ENCODE measurements around the gene MPST. TPM values are rescaled to one million over a fixed set of nuclear protein-coding genes. Genes with fewer than 3 reads are reported as not detected.

MPST gene
- total and polyA plus RNA-seq, 7 experiments from 2014 or later, result 0.51 to 22.3 (median 1.1) TPM

- ATAC-seq, result no peak
- peaks cover 0 to 4% of the 10 kb centered on the region in 2 donors for H3K27me3 ChIP-seq (ENCODE audit: control insufficient read depth in 2 of 2, insufficient read depth in 2 of 2, low read length in 2 of 2)
- H3K4me1 Mint-ChIP-seq, result peaks cover 0 to 5% (median 2%) of the 10 kb centered on the region in 7 donors
- H3K27me3 Mint-ChIP-seq, result peaks cover 0 to 10% (median 0%) of the 10 kb centered on the region in 5 donors
- intact Hi-C loops (cut with micrococcal nuclease), result no loop called here
- H3K36me3 Mint-ChIP-seq, result no peaks in the 10 kb centered on the region
- POLR2A ChIA-PET, result no interaction called here
- no peaks in the 10 kb centered on the region for H3K9me3 ChIP-seq (ENCODE audit: control insufficient read depth in 2 of 3, low read length in 3 of 3)
- no peak overlapping the region for H3K4me3 ChIP-seq (ENCODE audit: low read length)
- H3K27ac Mint-ChIP-seq, result no peak overlapping the region
- no peak overlapping the region for H3K4me3 Mint-ChIP-seq
- CTCF ChIA-PET, result no interaction called here
- DNase-seq, result no peak
- no peaks in the 10 kb centered on the region for H3K4me1 ChIP-seq (ENCODE audit: control insufficient read depth in 2 of 2, insufficient read depth in 2 of 2, low read length in 2 of 2)
- H3K27ac ChIP-seq (ENCODE audit: low read depth, low read length), result no peak overlapping the region
- no peaks in the 10 kb centered on the region for H3K9me3 Mint-ChIP-seq
- H3K36me3 ChIP-seq (ENCODE audit: control insufficient read depth in 2 of 3, insufficient read depth in 3 of 3, low read length in 3 of 3), result no peaks in the 10 kb centered on the region
Measured at GRCh38 chr22:37014835-37015586, 4.5 kb upstream of the MPST start.

- DNase-seq (no peak), ATAC-seq (no peak)
- Histone ChIP-seq H3K4me1 (ENCODE audit: control insufficient read depth in 2 of 2, insufficient read depth in 2 of 2, low read length in 2 of 2) (peaks cover 0 to 4% of the 10 kb centered on the region in 2 donors), H3K9me3 (ENCODE audit: control insufficient read depth in 2 of 3, low read length in 3 of 3) (no peaks in the 10 kb centered on the region), H3K4me3 (ENCODE audit: low read length) (no peak overlapping the region), H3K27me3 (ENCODE audit: control insufficient read depth in 2 of 2, insufficient read depth in 2 of 2, low read length in 2 of 2) (peaks cover 0 to 8% of the 10 kb centered on the region in 2 donors), H3K27ac (ENCODE audit: low read depth, low read length) (no peak overlapping the region), H3K36me3 (ENCODE audit: control insufficient read depth in 2 of 3, insufficient read depth in 3 of 3, low read length in 3 of 3) (no peaks in the 10 kb centered on the region)
- Mint-ChIP-seq H3K4me3 (no peak overlapping the region), H3K27me3 (peaks cover 0 to 10% (median 0%) of the 10 kb centered on the region in 5 donors), H3K36me3 (no peaks in the 10 kb centered on the region), H3K27ac (no peak overlapping the region), H3K9me3 (no peaks in the 10 kb centered on the region), H3K4me1 (peaks cover 0 to 7% (median 5%) of the 10 kb centered on the region in 7 donors)
- intact Hi-C loops (cut with micrococcal nuclease), result no loop called here
- ChIA-PET CTCF (interaction anchor here (1.1 kb wide), 1 partner anchor 35 kb away, joined by 3 read pairs; no protein-coding TSS in a partner anchor), POLR2A (no interaction called here)
Measured at GRCh38 chr22:37015587-37015878, 4.0 kb upstream of the MPST start.

GRCh38 chr22:37016134-37016910, 3.2 kb upstream of the MPST start:
- no peak overlapping the region for H3K27ac Mint-ChIP-seq
- ChIA-PET POLR2A (interaction anchor here (0.5 kb wide), 1 partner anchor 25 kb away, joined by 3 read pairs; no protein-coding TSS in a partner anchor), CTCF (interaction anchor here (1.1 kb wide), 1 partner anchor 34 kb away, joined by 3 read pairs; no protein-coding TSS in a partner anchor)

GRCh38 chr22:37017356-37017755, 2.2 kb upstream of the MPST start:
- POLR2A ChIA-PET, result no interaction called here
- Histone ChIP-seq H3K27me3 (ENCODE audit: control insufficient read depth in 2 of 2, insufficient read depth in 2 of 2, low read length in 2 of 2) (peaks cover 0 to 8% of the 10 kb centered on the region in 2 donors), H3K36me3 (ENCODE audit: control insufficient read depth in 2 of 3, insufficient read depth in 3 of 3, low read length in 3 of 3) (no peaks in the 10 kb centered on the region), H3K27ac (ENCODE audit: low read depth, low read length) (no peak overlapping the region), H3K4me1 (ENCODE audit: control insufficient read depth in 2 of 2, insufficient read depth in 2 of 2, low read length in 2 of 2) (peaks cover 0 to 4% of the 10 kb centered on the region in 2 donors), H3K9me3 (ENCODE audit: control insufficient read depth in 2 of 3, low read length in 3 of 3) (no peaks in the 10 kb centered on the region), H3K4me3 (ENCODE audit: low read length) (no peak overlapping the region)
- DNase-seq (no peak), ATAC-seq (no peak)
- intact Hi-C loops (cut with micrococcal nuclease), result no loop called here
- CTCF ChIA-PET, result interaction anchor here (0.6 kb wide), 1 partner anchor 96 kb away, joined by 3 read pairs; no protein-coding TSS in a partner anchor
- no peaks in the 10 kb centered on the region for H3K9me3 Mint-ChIP-seq
- peaks cover 0 to 19% (median 0%) of the 10 kb centered on the region in 5 donors for H3K27me3 Mint-ChIP-seq
- peaks cover 0 to 3% (median 0%) of the 10 kb centered on the region in 5 donors for H3K36me3 Mint-ChIP-seq
- peak overlapping the region in 3 of 10 donors; percentile 53 to 84 (median 56) for H3K4me3 Mint-ChIP-seq
- no peak overlapping the region for H3K27ac Mint-ChIP-seq
- H3K4me1 Mint-ChIP-seq, result peaks cover 4 to 18% (median 7%) of the 10 kb centered on the region in 7 donors

More at GRCh38 chr22:37016134-37016910, 3.2 kb upstream of the MPST start:
- no peak for DNase-seq
- Histone ChIP-seq H3K4me3 (ENCODE audit: low read length) (no peak overlapping the region), H3K36me3 (ENCODE audit: control insufficient read depth in 2 of 3, insufficient read depth in 3 of 3, low read length in 3 of 3) (no peaks in the 10 kb centered on the region), H3K27me3 (ENCODE audit: control insufficient read depth in 2 of 2, insufficient read depth in 2 of 2, low read length in 2 of 2) (peaks cover 0 to 8% of the 10 kb centered on the region in 2 donors), H3K9me3 (ENCODE audit: control insufficient read depth in 2 of 3, low read length in 3 of 3) (no peaks in the 10 kb centered on the region), H3K4me1 (ENCODE audit: control insufficient read depth in 2 of 2, insufficient read depth in 2 of 2, low read length in 2 of 2) (peaks cover 0 to 4% of the 10 kb centered on the region in 2 donors), H3K27ac (ENCODE audit: low read depth, low read length) (no peak overlapping the region)
- Mint-ChIP-seq H3K4me1 (peaks cover 0 to 10% (median 6%) of the 10 kb centered on the region in 7 donors), H3K4me3 (peak overlapping the region in 2 of 10 donors; percentile 45 to 57), H3K36me3 (no peaks in the 10 kb centered on the region), H3K27me3 (peaks cover 0 to 13% (median 0%) of the 10 kb centered on the region in 5 donors), H3K9me3 (no peaks in the 10 kb centered on the region)
- no peak for ATAC-seq
- intact Hi-C loops (cut with micrococcal nuclease), result no loop called here

GRCh38 chr22:37018086-37018814, 1.3 kb upstream of the MPST start:
- Mint-ChIP-seq H3K36me3 (peaks cover 0 to 3% (median 0%) of the 10 kb centered on the region in 5 donors), H3K4me3 (peak overlapping the region in 9 of 10 donors; percentile 41 to 84 (median 60)), H3K27me3 (peaks cover 0 to 19% (median 0%) of the 10 kb centered on the region in 5 donors), H3K4me1 (peaks cover 4 to 18% (median 7%) of the 10 kb centered on the region in 7 donors), H3K9me3 (no peaks in the 10 kb centered on the region), H3K27ac (peak overlapping the region in 2 of 9 donors; percentile 38 to 67)
- no peak overlapping the region for H3K4me3 ChIP-seq (ENCODE audit: low read length)
- ChIA-PET POLR2A (no interaction called here), CTCF (interaction anchor here (1.1 kb wide), 1 partner anchor 10 kb away, joined by 3 read pairs; no protein-coding TSS in a partner anchor)
- intact Hi-C loops (cut with micrococcal nuclease), result no loop called here
- DNase-seq (no peak), ATAC-seq (no peak)
- H3K27me3 ChIP-seq (ENCODE audit: control insufficient read depth in 2 of 2, insufficient read depth in 2 of 2, low read length in 2 of 2), result peaks cover 0 to 8% of the 10 kb centered on the region in 2 donors
- H3K27ac ChIP-seq (ENCODE audit: low read depth, low read length), result no peak overlapping the region
- H3K4me1 ChIP-seq (ENCODE audit: control insufficient read depth in 2 of 2, insufficient read depth in 2 of 2, low read length in 2 of 2), result peaks cover 0 to 4% of the 10 kb centered on the region in 2 donors
- no peaks in the 10 kb centered on the region for H3K36me3 ChIP-seq (ENCODE audit: control insufficient read depth in 2 of 3, insufficient read depth in 3 of 3, low read length in 3 of 3)
- no peaks in the 10 kb centered on the region for H3K9me3 ChIP-seq (ENCODE audit: control insufficient read depth in 2 of 3, low read length in 3 of 3)

GRCh38 chr22:37018815-37019308, 680 bp upstream of the MPST start:
- Mint-ChIP-seq H3K36me3 (peaks cover 0 to 3% (median 0%) of the 10 kb centered on the region in 5 donors), H3K27ac (peak overlapping the region in 2 of 9 donors; percentile 38 to 67), H3K4me3 (peak overlapping the region in 9 of 10 donors; percentile 34 to 84 (median 60)), H3K4me1 (peaks cover 4 to 18% (median 7%) of the 10 kb centered on the region in 7 donors), H3K27me3 (peaks cover 0 to 19% (median 0%) of the 10 kb centered on the region in 5 donors), H3K9me3 (no peaks in the 10 kb centered on the region)
- peak overlapping the region; percentile 27 for H3K4me3 ChIP-seq (ENCODE audit: low read length)
- ChIA-PET CTCF (interaction anchor here (1.1 kb wide), 1 partner anchor 9 kb away, joined by 3 read pairs; no protein-coding TSS in a partner anchor), POLR2A (no interaction called here)
- no peaks in the 10 kb centered on the region for H3K9me3 ChIP-seq (ENCODE audit: control insufficient read depth in 2 of 3, low read length in 3 of 3)
- ATAC-seq, result peak; percentile 16
- peaks cover 0 to 8% of the 10 kb centered on the region in 2 donors for H3K27me3 ChIP-seq (ENCODE audit: control insufficient read depth in 2 of 2, insufficient read depth in 2 of 2, low read length in 2 of 2)
- intact Hi-C loops (cut with micrococcal nuclease), result no loop called here
- no peak for DNase-seq
- peaks cover 0 to 4% of the 10 kb centered on the region in 2 donors for H3K4me1 ChIP-seq (ENCODE audit: control insufficient read depth in 2 of 2, insufficient read depth in 2 of 2, low read length in 2 of 2)
- no peaks in the 10 kb centered on the region for H3K36me3 ChIP-seq (ENCODE audit: control insufficient read depth in 2 of 3, insufficient read depth in 3 of 3, low read length in 3 of 3)
- H3K27ac ChIP-seq (ENCODE audit: low read depth, low read length), result no peak overlapping the region

All from naive thymus-derived CD4-positive, alpha-beta T cell (primary cell).